Activated CD8-positive, alpha-beta T cell treated with anti-CD3 and anti-CD28 coated beads for 36 hours (primary cell): ENCODE results near the gene GET4. TPM values are rescaled to one million over a fixed set of nuclear protein-coding genes. Genes with fewer than 3 reads are reported as not detected.

ENCODE experiments used
- ATAC-seq: fragments of 200-7000 bp; cut with Tn5 transposase; one replicate; pipeline ENCODE4 v1.10.0; 2021; ENCODE audit warnings: mild to moderate bottlenecking, moderate library complexity
- CTCF ChIA-PET: fragments of 350-600 bp; sonication (Branson Sonifier 250); formaldehyde crosslinking; loops from one replicate; lab custom pipeline; 2021; ENCODE audit warnings: antibody characterized with exemption; lab: Charles Lee
- POLR2A ChIA-PET: fragments of 350-600 bp; sonication (Branson Sonifier 250); formaldehyde crosslinking; loops from one replicate; lab custom pipeline; 2021; ENCODE audit warnings: antibody characterized with exemption; lab: Charles Lee
- DNase-seq: peaks from one replicate; pipeline ENCODE4 v3.0.0-alpha.2; 2020
- H3K27ac Mint-ChIP-seq: one replicate; pipeline ENCODE4 v1.8.0; 2021; ENCODE audit warnings: mild to moderate bottlenecking, mixed read lengths
- H3K27me3 Mint-ChIP-seq: one replicate; pipeline ENCODE4 v1.8.0; 2021; ENCODE audit warnings: mixed read lengths
- H3K36me3 Mint-ChIP-seq: one replicate; pipeline ENCODE4 v1.8.0; 2021; ENCODE audit warnings: low read depth, mixed read lengths
- H3K4me1 Mint-ChIP-seq: one replicate; pipeline ENCODE4 v1.8.0; 2021; ENCODE audit warnings: low read depth, mixed read lengths
- H3K4me3 Mint-ChIP-seq: one replicate; pipeline ENCODE4 v1.8.0; 2021; ENCODE audit warnings: mild to moderate bottlenecking, moderate library complexity, mixed read lengths
- H3K9me3 Mint-ChIP-seq: one replicate; pipeline ENCODE4 v1.8.0; 2021; ENCODE audit warnings: mixed read lengths
- intact Hi-C: fragments of 100-400 bp; cut with micrococcal nuclease; formaldehyde crosslinking; loops from one replicate; pipeline ENCODE4 v1.10.0; 2022
- total RNA-seq, 2 experiments: library from RNA; stranded (reverse); gene quantifications; one replicate each; pipeline ENCODE4 v1.2.3, GENCODE V29; 2021
- TF ChIP-seq, protein P1 (sequence below): fragments of 200-600 bp; IDR thresholded peaks from one replicate; pipeline ENCODE4 v1.8.0; 2022; ENCODE audit warnings: antibody characterized with exemption, mild to moderate bottlenecking

Gene GET4
- total RNA-seq, 2 experiments from 2014 or later: 20.6 to 31.9 TPM

DNA sequence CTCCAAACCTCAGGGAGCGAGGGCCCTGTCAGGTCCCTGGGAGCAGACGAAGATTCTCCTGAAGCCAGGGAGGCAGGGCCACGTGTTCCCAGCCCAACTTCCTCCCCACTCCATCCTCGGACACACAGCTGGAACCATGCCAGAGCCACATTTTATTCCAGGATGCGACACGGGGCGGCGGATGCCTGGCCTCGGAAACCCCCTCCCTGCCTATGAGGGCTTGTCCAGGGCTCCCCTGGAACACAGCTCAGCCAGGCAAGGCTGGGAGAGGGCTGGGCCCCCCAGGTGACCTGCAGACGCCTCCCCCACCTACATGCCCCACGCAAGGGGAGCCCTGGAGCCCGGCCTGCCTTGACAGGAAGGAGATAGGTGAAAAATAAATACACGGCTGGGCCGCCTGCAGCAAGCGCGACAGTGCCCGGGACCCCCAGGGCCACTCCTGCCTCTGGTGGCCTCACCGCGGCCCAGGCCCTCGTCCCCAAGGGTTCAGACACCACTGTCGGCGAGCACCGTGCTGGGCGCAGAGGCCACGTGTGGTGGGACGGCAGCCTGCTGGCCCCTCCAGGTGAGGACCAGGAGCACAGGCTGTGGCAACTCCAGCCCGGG, 21.5 kb downstream of the GET4 start:
- TF ChIP-seq, protein P1, sequence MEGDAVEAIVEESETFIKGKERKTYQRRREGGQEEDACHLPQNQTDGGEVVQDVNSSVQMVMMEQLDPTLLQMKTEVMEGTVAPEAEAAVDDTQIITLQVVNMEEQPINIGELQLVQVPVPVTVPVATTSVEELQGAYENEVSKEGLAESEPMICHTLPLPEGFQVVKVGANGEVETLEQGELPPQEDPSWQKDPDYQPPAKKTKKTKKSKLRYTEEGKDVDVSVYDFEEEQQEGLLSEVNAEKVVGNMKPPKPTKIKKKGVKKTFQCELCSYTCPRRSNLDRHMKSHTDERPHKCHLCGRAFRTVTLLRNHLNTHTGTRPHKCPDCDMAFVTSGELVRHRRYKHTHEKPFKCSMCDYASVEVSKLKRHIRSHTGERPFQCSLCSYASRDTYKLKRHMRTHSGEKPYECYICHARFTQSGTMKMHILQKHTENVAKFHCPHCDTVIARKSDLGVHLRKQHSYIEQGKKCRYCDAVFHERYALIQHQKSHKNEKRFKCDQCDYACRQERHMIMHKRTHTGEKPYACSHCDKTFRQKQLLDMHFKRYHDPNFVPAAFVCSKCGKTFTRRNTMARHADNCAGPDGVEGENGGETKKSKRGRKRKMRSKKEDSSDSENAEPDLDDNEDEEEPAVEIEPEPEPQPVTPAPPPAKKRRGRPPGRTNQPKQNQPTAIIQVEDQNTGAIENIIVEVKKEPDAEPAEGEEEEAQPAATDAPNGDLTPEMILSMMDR: no peak
- Mint-ChIP-seq H3K4me3 (no peak overlapping the region), H3K27ac (no peak overlapping the region), H3K4me1 (no peaks in the 10 kb centered on the region), H3K36me3 (peaks cover 36% of the 10 kb centered on the region), H3K27me3 (no peaks in the 10 kb centered on the region), H3K9me3 (no peaks in the 10 kb centered on the region)
- POLR2A ChIA-PET: interaction anchor here (0.6 to 1.0 kb wide), 3 partner anchors 22 to 51 kb away, joined by 3 to 4 read pairs (median 3); no protein-coding TSS in a partner anchor
- ATAC-seq (no peak), DNase-seq (no peak)
- CTCF ChIA-PET: no interaction called here
- intact Hi-C loops: no loop called here

DNA sequence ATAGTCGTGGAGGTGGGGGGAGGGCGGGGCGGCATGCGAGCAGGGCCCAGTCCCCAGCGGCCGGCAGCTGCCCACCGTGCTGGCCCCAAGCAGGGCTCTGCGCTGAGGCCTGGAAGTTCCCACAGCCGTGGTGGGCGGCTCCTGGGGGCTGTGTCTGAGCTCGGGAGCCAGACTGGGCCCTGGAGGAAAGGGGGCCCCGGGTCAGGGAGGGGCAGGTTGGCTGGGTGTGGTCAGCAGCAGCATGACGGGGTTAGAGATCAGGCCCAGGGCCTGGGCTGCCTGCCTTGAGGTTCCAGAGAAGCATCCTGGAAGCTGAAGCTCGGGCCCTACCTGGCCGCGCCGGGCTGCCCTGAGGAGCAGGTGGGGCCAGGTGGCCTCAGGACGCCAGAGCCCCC, 22.1 kb downstream of the GET4 start:
- no peak for ATAC-seq
- ChIA-PET CTCF (interaction anchor here (0.9 to 1.8 kb wide), 2 partner anchors 10 to 95 kb away, joined by 3 to 7 read pairs; no protein-coding TSS in a partner anchor), POLR2A (interaction anchor here (1.0 kb wide), 2 partner anchors 23 to 24 kb away, joined by 3 to 4 read pairs; no protein-coding TSS in a partner anchor)
- H3K36me3 Mint-ChIP-seq: peaks cover 34% of the 10 kb centered on the region
- H3K4me3 Mint-ChIP-seq: no peak overlapping the region
- H3K27me3 Mint-ChIP-seq: no peaks in the 10 kb centered on the region
- H3K27ac Mint-ChIP-seq: no peak overlapping the region
- no peak for DNase-seq
- H3K4me1 Mint-ChIP-seq: no peaks in the 10 kb centered on the region
- H3K9me3 Mint-ChIP-seq: no peaks in the 10 kb centered on the region
- TF ChIP-seq, protein P1: no peak
- intact Hi-C loops: no loop called here

DNA sequence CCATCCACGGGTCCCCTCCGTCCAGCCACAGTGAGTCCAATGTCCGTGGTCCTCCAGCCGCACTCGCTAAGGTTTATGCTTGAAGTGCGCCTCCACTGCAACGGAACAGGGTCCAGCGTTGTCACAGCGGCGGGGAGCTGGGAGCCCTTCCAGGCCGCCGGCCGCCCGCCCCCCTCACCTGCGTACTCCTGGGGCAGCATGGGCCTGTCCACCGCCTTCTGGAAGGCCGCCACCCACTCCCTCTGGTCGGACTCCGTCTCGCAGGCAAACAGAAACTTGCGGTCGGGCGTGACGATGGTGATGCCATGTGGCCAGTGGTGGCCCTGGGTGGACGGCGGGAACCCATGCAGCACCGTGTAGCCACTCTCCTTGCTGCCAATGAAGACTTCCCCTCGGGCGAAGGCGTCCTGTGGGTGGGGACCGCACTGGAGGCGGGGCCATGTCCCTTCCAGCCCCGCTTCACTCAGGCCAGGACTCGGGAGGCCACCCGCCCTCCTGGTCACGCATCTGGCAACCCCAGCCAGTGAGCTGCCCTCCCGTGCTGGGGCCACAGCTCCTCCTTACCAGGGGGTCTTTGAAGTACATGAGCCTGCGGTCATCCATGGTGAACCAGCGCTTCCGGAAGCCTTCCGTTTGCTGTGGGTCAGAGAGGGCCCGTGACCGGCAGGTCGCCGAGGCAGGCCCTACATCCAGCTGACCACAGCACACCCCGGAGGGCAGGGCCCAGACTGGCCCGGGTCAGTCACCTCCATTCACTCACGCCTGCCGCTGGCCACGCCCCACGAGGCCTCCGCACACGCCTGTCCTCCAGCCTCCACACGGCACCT, 22.7 kb downstream of the GET4 start:
- ChIA-PET POLR2A (interaction anchor here (1.0 kb wide), 2 partner anchors 19 to 23 kb away, joined by 3 to 4 read pairs; no protein-coding TSS in a partner anchor), CTCF (interaction anchor here (0.9 to 1.8 kb wide), 2 partner anchors 10 to 95 kb away, joined by 3 to 7 read pairs; no protein-coding TSS in a partner anchor)
- TF ChIP-seq, protein P1: no peak

DNA sequence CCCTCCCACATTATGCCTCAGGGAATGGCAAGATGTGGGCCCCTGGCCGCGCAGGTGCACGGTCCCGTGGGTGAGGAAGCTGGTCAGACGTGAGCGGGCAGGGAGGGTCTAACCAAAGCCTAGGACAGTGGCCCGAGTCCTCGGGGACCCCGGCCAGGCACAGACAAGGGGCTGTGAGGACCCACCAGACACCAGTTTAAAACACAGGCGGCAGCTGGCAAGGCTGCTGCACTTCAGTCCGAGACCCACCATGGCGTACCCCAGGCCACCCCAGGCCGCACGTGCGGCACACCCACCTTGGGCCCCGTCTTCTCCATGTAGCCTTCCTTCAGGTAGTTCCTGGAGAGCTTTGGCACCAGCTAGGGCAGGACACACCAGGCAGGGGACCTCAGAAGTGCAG, 23.5 kb downstream of the GET4 start:
- H3K4me1 Mint-ChIP-seq: no peaks in the 10 kb centered on the region
- ChIA-PET CTCF (interaction anchor here (1.8 kb wide), 1 partner anchor 9 kb away, joined by 7 read pairs; no protein-coding TSS in a partner anchor), POLR2A (interaction anchor here (1.0 kb wide), 1 partner anchor 18 kb away, joined by 3 read pairs; no protein-coding TSS in a partner anchor)
- intact Hi-C loops: no loop called here
- no peaks in the 10 kb centered on the region for H3K27me3 Mint-ChIP-seq
- ATAC-seq (no peak), DNase-seq (no peak)
- H3K9me3 Mint-ChIP-seq: no peaks in the 10 kb centered on the region
- H3K4me3 Mint-ChIP-seq: no peak overlapping the region
- TF ChIP-seq, protein P1: no peak
- H3K36me3 Mint-ChIP-seq: peaks cover 33% of the 10 kb centered on the region
- H3K27ac Mint-ChIP-seq: no peak overlapping the region

More for the DNA sequence above, 22.7 kb downstream of the GET4 start:
- peaks cover 34% of the 10 kb centered on the region for H3K36me3 Mint-ChIP-seq
- no peak overlapping the region for H3K4me3 Mint-ChIP-seq
- DNase-seq: no peak
- H3K4me1 Mint-ChIP-seq: no peaks in the 10 kb centered on the region
- ATAC-seq: no peak
- H3K9me3 Mint-ChIP-seq: no peaks in the 10 kb centered on the region
- no peak overlapping the region for H3K27ac Mint-ChIP-seq
- intact Hi-C loops: no loop called here
- no peaks in the 10 kb centered on the region for H3K27me3 Mint-ChIP-seq
